Left hindlimb (tissue), 1 donor: ENCODE results near the gene VTI1A.

Experiments
- DNase-seq: peaks from one replicate; pipeline ENCODE4 v3.0.0-alpha.2; 2018

The VTI1A gene

DNA sequence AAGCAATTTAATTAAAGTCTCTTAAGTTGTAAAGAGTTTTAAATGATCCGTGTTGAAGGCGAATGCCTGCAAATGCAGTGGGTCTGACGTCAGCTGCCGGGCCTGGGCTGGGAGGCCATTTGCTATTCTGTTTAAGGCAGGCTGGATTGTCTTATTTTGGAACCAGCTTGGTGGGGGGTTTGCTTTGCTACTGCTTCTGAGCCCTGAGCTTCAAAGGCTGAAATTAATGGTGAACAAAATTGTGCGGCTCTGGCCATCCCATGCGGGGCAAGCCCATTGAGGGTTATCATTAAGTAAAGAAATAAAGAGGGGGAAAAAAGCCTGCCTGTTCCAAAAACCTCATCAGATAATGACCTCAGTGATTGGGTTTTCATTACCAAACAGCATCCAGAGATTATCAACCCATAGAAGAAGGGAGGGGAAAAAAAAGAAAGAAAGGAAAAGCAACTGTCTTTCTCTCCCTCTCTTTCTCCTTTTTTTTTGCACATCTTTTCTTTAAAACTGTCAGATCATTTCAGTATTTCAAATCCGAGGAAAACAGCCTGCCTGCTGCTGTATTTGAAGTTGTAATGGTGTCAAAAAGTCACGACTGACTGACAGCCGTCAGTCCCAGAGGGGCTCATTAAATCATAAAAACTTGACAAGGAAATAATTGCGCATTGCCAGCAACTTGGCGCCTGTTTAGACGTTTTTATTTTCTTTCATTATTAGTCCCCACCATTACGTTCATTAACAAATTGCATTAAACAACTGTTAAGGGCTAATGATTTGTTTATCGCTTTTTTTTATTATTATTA lies 371.2 kb downstream of the VTI1A start:
- DNase-seq, result no peak

DNA sequence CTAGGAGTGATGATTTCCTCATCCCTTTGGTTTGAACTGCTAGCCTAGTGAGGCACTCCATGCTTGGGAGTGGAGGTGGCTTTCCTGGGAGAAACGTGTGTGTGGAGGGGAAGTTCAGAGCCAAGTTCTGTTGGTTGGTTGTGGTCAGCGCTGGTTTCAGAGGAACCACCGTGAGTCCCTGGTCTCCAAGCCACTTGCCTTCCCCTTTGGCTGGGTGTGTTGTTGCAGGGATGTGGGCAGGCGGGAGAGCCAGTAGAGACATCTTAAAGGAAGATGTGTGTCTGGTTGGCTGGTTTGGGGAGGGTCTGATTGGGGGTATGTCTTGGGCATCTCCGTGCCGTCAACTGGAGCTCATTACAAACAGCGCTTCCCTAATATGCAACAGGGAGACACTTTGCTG lies 372.2 kb downstream of the VTI1A start:
- DNase-seq, result no peak

DNA sequence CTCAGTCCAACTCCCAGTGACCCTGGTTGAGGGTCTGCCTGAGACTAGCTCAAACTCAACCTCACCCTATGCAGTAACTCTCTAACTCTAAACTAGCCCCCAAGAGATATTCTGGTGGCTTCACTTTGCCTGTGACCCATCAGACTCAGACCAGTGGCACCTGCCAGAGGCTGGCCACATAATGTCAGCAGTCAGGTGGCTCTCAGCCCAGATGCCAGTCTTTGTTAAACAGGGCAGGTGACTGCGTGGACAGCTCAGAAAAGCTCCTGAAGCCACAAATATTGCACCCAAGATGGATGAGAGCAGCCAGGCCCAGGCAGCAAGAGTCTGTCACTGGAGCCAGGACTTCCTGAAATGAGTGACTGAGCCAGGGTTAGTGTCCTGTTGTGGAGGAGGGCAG lies 373.3 kb downstream of the VTI1A start:
- no peak for DNase-seq

DNA sequence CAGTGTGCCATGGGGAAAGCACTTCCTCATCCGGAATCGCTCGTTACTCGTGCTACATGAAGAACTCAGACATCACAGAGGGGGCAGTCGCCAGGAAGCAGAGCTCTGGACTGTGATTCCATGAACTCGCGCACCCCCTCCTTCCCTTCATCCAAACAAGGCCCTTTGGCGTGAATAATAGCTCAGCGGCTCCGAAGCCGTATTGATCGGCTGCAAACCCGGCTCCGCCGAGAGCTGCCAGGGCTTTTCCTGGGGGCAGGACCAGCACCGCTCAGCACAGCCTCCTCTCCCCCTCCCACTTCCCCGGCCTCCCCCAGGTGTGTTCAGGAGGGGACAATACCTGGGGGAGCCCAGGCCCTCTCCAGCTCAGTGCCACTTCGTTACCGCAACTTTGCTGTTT lies 374.0 kb downstream of the VTI1A start:
- no peak for DNase-seq

DNA sequence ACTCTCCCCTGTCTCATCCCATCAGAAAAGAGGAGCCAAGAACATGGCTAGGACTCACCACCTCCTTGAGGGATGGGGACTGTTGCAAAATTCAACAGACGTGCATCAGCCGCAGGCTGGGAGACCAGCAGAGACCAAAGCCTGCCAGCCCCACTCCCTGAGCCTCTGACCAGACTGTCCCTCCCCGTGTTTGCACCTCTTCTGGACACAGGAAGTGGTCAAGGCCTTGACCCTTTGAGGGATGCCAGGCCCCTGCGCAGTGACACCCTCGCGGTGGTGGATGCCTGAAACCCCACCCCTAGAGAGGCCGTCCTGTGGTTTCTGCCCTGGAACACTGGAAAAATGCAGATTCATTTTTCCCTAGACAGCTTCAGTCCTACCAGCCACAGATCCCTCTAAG lies 374.6 kb downstream of the VTI1A start:
- no peak for DNase-seq

DNA sequence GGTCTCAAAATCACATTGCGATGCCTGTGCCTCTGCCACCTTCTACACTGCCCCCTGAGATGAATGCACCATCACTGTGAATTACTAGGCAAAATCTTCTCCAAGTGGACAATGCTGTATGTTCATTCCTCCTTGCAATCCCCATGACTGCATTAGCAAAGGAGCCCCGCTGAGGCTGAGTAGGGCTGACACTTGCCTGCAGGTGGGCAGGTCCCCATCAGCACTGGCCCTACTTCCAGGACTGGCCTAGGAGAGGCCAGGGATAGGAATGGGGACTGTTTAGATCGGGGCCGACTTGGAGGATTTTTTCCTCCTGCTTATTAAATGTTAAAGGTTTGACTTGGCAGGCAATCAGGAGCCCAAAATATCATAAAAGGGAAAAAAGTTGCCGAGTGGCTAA lies 376.0 kb downstream of the VTI1A start:
- DNase-seq, result no peak

DNA sequence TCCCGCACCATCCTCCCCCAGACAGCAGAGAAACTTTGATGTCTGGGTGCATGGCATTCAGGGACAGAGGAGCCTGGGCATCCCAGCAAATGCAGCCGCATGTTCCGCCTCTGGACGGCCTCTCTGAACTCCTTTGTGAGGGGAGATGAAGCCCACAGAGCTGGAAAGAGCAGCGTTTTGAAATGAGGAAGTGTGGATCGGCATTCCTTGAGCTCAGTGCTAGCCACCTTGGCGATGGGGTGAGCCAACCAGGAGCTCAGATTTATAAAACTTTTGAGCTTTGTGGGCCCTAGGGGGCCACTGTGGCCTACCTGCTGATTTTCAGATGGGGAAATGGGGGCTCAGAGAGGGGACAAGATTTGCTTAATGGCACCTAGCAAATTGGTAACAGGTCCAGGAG lies 376.6 kb downstream of the VTI1A start:
- DNase-seq, result no peak

DNA sequence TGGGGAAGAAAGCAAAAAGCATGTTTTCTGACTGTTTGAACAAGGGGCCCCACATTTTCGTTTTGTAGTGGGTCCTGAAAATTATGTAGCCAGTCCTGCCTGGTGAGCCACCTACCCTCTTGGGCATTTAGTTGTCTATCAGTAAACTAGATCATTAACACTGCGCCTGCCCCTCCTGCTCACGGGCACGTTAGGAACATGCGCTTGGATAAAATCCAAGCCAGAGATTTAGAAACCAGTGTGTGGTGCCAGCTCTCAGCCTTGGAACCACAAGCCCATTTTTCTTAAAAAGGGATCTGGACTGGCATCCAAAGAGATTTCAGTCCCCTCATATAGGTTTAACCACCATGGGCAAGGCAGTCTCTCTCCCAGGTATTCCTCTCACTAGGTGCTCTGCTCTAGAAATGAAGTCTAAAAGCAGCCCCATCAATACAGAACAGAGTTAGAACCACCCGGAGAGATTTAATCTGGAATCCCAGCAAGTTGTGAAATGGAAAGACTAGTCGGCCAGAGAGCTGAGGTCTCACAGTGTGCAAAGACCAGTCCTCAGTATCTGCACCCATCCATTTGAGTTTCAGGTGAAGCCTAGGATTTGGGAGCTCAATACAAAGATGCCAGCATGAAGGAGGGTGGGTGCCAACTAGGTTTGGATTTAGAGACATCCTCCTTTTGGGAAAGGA lies 379.1 kb downstream of the VTI1A start:
- no peak for DNase-seq

DNA sequence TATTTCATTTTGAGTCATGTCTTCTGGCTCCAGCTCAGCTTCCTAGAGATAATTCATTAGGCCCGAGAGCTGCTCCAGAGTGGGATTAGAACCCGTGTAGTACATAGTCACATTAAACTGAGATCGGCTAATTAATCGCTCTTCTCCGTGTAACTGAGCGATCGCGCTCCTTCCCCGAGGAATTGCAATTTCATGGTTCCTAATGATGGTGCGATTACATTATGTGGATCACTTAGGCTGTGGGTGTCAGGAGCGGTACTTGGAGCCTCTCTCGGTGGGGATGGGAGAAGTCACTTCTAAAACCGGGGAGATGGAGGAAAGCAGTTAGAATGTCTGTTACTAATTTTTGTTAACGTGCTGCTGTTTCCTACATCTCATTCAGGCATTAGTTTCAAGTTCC lies 380.1 kb downstream of the VTI1A start:
- DNase-seq, result no peak

DNA sequence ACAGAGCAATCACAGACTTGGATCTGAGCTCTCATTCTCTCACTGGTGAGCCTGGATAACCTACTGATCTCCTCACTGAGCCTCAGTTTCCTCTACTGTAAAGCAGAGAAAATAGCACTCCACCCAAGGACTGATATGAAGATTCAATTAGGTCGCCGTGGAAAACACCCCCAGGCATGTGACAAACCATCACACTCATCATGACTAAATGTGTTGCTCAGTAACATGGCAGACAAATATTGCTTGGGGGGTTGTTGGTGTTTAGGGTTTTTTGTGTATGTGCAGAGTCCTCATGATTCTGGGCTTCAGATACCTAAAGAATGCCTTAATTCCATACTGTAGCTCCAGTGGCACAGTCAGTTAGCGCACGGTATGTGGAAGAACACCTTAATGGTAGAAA lies 380.9 kb downstream of the VTI1A start:
- DNase-seq, result no peak

DNA sequence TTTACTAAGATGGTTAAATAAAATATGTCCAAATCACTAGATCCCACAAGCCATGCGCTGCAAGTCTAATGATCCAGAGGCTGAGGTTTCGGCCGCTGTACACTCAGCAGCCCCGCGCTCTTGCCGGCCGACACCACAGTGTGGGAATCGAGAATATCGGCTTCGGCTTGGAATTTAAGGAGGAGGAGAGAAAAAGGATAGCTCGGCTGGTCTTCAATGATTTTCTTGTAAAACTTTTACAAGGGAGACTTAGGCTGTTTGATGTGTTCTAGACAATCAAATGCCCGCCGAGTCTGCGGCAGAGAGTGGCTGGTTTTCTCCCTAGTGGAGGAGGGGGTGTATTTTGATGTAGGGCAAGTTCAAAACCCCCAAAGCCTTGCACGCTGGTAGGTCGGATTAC lies 384.8 kb downstream of the VTI1A start:
- DNase-seq, result no peak

DNA sequence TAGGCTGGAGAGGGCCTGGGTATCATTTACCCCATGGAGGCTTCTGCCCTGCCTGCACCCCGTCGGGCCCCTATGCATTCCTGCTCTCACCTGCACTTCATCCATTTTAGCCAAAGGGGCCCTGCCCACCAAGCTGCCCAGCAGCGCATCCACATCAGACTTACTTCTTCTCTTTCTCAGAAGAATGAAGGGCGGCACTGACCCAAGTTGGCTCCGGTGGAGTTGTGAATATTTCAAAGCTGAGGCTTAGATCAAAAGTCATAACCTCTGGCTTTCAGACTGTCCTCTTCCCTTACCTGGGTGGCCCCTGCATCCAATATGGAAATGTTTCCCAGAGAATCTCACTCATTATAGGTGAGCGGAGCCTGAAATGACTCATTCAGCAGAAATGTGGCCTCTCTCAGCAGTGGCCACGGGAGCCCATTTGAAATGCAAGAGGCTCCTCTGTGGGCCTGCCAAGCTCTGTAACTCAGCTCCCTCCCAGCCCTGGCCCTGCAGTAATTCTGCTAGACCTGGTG lies 385.4 kb downstream of the VTI1A start:
- peak; percentile 12 for DNase-seq

DNA sequence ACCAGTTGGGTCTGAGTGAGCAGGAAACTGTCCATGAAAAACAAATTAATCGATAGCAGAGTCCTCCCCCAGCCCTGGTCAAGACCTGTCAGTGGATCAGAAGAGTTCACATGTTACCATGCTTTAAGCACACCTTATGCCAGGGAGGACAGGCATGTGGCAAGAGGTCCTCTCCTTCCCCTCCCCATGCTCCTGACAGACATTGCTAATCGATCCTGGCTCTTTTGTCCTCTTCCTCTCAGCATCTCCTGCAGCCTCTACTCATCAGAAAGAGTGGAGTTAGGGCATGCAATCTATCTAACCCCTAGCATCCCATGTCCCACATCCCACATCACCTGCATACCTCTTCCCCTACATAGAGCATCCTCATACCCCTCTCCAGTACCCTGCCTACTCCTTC lies 385.9 kb downstream of the VTI1A start:
- no peak for DNase-seq

DNA sequence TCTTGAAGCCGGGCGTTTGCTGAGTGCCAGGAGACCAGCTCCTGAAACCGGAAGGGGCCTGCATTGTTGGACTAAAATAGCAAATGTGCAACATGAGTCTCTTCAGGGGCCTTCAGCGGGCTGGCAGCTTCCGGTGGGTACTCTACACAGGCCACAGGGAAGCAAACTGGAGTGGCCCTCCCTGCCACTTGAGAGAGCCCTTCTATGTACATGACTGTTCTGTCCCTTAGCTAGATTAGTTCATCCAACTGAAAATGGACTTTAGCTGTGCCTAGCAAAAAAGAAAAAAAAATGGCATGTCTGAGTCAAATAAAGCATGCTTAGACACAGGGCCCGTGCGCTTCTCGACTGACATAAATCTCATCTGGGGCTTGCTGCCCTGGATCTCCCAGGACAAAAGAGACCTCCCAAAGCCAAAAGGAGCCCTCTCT lies 387.8 kb downstream of the VTI1A start:
- DNase-seq, result no peak

DNA sequence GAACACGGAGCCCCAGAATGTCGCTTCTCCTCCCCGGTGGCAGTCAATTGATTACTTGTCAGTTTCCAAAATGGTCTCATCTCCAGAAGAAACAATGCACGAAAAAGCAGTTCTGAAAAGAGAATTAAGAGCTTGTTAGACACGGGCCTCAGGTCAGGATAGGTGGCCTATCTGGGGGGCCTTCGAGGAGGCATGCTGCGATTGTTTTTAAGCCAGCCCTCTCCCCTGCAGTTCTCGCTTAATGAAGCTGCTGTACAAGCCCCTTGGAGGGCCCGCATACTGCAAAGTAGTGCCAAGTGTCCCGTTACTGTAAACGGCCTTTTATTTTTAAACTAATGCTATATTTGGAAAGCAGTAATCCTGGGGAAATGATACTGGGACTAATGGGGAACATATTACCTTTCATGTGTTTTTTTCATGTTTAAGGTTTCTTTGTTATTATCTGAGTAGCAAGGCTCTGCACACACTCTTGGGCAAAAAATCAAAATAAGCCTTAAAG lies 388.3 kb downstream of the VTI1A start:
- peak; percentile 30 for DNase-seq

DNA sequence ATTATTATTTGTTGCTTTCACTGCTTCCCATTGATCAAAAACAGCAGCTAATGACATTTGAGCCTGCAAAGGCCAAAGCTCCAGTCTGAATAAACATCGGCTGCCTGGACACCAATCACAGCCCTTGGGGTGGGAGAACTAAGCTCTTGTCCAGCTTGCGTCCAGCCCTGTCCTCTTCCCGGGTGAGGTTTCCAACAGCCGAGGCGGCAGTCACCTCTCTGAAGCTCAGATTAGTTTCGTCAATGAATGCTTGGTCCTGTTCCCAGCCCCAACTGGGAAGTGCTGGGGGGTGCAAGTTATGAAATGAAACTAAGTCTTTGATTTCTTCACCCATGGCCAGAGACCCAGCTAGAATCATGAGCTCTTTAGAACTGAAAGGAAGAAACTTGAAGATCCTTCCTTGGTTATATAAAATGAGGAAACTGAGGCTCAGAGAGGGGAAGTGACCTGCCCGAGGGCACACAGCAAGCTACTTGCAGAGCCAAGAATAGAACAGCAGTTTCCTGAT lies 389.0 kb downstream of the VTI1A start:
- DNase-seq, result no peak

DNA sequence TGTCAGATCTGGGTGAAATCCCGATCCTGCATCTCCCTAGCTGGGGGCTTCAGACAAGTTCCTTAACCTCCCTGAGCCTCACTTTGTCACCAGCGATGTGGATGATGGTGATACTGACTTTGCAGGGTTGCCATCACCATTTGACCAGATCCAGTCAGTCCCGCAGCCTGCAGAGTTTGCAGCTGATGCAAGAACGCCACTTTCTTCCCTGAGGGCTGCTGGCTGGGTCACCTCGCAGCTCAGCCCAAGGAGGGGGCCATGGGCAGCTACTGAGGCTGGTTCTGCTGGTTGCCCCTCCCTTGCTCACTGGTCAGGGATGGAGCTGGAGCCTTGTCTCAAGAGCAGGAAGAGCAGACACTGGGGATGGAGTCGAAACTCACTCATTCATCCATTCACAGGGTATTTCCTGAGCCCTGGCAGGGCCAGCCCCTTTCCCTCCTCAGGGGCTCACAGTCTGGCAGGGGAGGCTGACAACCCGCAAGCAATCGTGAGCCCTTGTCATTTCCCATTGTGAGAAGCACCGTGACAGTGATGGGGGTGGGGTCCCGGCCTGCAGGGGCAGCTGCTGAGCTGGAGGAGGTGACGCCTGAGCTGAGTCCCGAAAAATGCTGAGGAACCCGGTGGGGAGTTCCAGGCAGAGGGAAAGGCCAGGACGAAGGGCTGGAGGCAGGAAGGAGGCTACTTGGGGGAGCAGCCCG lies 391.9 kb downstream of the VTI1A start:
- DNase-seq, result no peak

DNA sequence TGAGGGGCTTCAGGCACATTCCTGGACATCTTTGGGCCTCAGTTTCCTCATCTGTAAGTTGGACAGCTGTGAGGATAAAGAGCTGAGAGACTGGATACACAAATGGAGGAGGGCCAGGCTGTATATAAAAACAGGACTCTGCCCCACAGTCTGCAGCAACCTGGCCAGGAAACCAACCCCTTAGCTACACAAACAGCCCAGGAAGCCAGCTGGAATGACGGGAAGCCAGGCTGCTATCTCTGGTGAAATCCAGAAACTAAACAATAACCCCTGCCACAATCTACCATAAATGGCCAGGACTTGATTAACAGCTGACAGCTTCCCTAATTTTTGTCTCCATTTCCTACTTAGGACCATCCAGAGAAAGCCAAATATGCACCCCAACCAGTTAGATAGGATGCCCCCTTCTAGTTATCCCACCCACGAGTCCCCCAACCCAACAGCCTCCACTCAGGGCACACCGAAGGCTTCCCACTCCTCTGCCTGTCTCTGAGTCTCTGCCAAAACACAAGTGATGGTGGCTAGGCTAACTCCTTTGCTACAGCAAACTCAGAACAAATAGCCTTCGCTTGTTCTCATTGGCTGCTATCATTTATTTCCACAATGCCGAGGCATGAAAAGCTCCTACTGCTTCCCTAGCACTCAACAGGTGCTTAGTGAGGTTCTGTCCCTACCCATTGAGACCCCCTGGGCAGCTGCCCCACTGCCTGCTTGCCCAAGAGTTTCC lies 393.1 kb downstream of the VTI1A start:
- no peak for DNase-seq

DNA sequence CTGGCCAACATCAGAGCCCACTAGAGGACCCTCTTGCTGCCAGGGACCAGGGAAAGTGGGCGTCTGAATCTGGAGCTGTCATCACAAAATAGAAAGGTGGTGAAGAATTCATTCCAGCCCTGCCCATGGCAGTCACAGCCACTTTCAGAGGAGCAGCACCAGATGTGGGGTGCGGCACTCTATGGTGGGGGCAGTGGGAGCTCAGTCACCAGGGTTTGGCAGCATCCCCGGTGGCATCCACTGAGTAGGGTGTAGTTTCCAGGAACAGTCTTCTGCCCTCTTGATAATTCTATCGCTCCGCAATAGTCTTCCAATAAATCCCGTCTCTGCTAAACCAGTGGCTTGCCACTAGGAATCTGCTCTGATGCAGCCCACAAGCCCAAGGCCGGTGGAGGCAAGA lies 394.5 kb downstream of the VTI1A start:
- DNase-seq, result no peak

DNA sequence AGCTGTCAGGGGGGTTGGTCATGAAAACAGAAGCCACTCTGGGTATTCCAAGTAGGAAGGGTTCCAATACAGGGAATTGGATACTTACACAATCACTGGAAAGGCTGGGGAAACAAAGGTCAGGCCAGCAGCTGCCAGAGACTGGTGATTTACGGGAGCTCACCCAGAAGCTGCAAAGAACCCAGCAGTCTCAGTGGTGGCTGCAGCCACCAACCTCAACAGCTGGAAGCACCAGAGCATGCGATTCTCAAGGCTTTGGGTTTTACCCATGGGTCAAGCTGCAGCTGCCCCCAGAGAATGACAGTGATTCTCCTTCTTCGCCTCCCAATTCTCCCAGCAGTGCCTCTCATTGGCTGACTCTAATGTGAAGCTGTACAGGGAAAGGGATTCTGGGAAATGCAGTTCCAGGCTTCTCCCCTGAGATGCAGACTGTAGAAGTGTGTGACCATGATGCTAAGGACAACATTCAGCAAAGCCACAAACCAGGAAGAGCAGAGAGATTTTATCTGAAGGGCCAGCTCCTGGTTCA lies 395.9 kb downstream of the VTI1A start:
- DNase-seq, result no peak

DNA sequence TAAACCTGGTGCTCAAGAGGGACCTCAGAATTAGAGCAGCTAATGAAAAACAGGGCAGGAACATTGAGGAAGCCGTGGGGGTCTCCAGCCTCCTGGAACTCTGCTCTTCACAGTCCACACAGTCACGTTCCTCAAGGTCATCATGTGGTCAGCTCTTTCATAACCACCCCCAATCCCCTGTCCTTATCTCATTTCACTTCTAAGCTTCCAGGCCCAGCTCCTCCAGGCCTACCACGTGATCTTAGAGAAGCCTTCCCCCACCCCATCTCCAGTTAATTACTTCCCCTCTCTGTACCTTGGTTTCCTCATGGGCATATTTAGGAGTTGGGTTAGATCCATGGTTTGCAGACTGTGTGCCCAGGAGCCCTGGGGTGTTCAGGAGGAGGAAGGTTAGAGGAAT lies 396.6 kb downstream of the VTI1A start:
- no peak for DNase-seq
